Middle frontal gyrus (tissue), 1 donor: ENCODE measurements around the gene ARAP2.

Experiments used
- DNase-seq: peaks from one replicate; pipeline ENCODE4 v3.0.0-alpha.2; 2015; ENCODE audit warnings: low spot score; ENCODE audit errors: extremely low spot score

ARAP2 gene, protein sequence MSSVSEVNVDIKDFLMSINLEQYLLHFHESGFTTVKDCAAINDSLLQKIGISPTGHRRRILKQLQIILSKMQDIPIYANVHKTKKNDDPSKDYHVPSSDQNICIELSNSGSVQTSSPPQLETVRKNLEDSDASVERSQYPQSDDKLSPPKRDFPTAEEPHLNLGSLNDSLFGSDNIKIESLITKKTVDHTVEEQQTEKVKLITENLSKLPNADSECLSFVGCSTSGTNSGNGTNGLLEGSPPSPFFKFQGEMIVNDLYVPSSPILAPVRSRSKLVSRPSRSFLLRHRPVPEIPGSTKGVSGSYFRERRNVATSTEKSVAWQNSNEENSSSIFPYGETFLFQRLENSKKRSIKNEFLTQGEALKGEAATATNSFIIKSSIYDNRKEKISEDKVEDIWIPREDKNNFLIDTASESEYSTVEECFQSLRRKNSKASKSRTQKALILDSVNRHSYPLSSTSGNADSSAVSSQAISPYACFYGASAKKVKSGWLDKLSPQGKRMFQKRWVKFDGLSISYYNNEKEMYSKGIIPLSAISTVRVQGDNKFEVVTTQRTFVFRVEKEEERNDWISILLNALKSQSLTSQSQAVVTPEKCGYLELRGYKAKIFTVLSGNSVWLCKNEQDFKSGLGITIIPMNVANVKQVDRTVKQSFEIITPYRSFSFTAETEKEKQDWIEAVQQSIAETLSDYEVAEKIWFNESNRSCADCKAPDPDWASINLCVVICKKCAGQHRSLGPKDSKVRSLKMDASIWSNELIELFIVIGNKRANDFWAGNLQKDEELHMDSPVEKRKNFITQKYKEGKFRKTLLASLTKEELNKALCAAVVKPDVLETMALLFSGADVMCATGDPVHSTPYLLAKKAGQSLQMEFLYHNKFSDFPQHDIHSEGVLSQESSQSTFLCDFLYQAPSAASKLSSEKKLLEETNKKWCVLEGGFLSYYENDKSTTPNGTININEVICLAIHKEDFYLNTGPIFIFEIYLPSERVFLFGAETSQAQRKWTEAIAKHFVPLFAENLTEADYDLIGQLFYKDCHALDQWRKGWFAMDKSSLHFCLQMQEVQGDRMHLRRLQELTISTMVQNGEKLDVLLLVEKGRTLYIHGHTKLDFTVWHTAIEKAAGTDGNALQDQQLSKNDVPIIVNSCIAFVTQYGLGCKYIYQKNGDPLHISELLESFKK (N-terminal part only)

DNA sequence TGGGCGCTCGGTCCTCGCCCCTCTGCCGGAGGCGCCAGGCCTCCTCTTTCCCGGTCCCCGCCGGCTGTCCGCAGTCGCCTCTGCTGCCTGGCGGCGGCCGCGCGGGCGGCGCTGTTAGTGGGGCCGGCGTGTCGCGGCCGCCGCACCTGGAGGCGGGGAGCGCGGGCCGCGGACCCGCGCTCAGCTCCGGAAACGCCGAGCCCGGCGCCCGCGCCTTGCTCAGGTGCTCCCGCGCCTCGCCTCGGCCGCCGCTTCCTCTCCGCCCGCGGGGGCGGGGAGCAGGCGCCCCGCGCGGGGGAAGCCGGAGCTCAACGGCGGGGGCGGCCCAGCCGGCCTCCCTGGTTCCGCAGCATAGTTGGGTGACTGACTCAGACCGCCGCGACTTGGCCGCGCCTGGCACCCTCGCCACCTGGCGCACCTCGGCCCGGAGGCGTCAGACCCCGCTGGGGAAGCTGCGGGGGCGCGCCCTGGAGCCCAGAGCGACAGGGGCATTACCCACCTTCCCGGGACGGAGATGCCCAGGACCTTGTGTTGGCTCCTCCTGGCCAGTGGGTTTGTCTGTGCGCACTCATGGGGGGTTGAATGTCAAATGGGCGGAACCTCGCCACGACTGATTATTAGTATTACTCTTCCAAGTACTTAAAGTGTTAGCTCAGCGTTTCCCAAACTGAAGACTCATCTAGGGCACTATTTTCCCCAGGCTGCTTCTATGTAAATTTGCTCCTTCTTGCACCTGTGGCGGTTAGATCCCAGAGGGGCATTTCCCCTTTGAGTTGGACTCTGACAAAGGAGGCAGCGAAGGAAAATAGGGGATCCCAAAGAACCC is at the start of gene ARAP2:
Gene ARAP2 (minus strand): TSS at position 258 of the 826 bp plus-strand sequence. CDS start 15,028 bp downstream, outside the sequence.
- DNase-seq: no peak

DNA sequence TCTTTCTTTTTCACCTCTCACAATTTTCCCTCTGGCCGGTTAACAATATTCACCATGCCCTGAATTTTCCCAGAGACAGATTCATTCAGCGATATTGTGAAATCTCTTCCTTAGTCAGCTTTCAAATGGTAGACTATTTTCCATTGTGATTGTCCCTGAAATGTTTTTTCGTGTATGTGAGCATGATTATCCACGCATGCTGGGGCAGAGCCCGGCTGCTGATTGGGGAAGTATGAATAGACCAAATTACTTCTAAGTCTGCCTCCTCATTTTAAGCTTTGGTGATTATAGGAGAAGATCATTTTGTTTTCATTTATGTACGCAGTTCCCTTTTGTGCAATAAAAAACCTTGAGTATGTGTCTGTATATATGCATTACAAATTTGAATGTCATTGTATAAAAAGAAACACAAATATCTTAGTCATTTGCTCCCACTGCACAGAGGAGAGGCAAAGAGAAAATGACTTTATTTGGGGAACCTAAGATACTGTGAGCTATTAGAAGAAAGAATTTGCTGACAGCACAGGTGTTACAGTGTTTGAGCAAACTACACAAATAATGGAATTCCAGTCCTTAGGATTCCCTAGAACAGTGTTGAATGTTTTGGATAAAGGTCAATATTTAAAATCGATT is 48.4 kb upstream of the ARAP2 start:
- DNase-seq: no peak

DNA sequence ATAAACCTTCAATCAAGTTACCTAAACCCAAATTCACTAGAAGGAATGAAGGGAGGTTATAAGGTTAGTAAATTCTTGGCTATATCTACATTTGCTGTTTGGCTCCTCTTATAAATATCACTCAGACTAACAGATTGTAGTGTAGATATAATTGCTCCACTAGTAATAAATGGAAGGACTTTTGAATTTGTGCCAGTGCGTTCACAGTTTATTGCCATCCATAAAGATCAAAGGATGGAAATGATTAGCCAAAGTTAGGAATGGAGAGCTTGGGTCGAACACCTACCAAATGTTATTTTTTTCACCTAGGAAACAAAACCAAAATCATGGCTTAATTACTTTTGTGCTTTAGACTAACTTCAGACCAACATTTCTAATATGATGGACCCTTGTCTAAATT is 46.3 kb upstream of the ARAP2 start:
- DNase-seq: no peak

DNA sequence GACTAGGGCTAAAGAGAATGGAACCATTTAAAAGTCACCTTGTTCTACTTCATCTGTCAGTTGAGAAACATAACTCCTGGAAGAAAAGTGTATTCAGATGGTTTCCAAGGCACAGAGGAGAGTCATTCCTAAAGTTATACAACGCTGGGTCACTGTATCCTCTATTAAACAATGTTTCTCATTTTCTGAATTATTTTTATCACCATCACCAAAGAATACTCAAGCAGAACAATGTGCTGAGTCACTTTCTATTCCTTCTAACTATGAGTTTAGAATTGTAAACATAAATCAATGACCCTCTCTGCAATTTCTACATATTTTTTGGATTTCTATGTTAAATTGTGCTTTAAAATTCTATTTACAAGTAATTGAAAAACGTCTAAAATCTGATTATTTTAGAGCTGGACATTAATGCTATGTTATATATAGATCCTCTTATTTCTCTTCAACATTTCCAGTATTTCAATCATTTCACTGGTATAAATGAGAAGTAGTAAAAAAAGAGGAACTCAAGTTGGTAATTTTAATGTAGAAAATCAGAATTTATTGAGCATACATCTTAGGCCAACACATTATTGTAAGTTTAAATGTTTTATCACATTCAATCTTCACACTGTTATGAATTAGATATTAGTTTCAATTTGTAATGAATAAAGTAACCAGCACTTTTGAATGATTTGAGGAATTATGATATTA is 44.6 kb upstream of the ARAP2 start:
- no peak for DNase-seq

DNA sequence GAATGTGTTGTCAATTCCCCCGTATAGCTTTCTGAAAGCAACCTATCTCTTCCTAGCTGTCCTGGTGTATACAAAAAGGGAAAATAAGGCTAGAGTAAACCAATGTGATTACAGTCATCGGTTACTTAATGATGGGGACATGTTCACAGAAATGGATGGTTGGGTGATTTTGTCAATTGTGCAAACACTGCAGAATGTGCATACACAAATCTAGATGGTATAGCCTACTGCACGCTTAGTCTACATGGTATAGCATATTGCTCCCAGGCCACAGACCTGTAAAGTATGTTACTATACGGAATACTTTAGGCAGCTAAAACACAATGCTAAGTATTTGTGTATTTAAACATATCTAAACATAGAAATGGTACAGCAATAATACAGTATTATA is 42.2 kb upstream of the ARAP2 start:
- no peak for DNase-seq

DNA sequence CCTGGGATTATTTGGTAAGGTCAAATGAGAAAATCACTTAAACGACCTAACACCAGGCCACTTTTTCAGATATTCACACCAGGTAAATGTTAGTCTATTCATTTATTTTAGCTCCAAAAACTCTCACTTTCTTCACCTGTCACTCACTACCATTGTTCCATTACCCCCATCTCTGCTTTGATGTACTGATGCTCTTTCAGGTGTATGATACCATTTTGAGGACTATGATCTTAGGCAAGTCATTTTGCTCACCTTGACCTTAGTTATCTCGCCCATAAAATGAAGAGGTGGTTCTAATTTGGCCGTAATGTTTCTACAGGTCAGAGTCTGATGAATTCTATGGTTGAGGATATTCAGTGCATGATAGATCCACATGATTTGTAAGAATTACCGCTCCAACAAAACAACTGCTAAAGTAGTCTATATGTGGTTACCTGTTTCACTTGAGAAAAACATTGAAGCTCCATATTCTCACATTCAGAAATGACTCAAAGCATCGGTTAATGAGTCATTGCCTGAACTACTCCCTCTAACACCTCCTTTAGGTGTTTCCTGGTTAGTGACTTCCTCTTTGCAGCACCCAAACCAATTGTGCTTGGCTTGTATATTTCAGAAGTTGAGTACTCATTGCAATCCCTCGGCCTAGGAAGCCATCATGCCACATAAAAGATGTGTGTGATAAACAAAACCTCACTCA is 41.6 kb upstream of the ARAP2 start:
- DNase-seq: no peak

DNA sequence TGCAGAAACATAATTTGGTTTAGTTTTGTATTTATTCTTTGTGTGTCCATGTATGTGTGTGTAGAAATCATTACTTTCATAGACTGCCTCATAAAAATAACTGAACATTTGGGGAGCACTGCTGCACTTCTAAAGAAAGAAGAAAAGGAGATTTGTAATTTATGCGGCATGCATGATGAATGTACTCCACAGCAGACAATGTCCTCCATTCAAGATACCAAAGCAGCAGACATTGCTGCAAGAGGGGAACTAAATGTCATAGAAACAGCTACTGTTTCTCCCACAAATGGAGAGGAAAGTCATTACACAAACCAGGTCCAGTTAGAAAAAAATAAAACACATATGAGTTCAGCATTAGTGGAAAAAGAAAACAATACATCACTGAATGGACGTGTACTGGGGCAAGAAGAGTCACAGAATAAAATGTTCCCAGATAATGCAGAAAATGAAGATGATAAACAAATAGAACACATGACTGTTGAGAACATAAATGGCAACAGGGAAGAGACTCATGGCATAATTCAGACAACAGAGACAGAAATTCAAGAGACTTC is 39.7 kb upstream of the ARAP2 start:
- DNase-seq: peak; percentile 57

DNA sequence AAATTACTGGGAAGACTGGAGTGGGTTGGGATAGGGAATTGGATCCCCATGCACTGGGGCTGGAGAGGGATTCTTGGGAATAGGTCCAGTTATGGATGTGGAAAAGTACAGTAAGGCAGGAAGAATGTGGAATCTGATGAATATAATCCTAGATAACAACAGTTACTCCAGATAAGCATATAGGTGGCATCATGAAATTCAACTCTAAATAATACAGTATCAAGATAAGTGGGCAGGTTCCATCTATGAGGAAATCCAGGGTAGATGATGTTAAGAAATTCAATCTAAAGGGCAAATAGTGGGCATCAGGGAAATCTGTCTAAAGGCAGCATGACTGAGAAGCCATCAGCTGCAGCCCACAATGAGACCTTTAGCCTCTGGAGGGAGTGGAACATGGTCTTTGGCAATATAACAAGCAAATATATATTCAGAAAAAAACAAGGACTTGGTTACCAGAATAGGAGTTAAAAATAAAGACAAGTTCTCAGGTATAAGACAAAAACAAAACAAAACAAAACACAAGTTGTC is 38.3 kb upstream of the ARAP2 start:
- no peak for DNase-seq

DNA sequence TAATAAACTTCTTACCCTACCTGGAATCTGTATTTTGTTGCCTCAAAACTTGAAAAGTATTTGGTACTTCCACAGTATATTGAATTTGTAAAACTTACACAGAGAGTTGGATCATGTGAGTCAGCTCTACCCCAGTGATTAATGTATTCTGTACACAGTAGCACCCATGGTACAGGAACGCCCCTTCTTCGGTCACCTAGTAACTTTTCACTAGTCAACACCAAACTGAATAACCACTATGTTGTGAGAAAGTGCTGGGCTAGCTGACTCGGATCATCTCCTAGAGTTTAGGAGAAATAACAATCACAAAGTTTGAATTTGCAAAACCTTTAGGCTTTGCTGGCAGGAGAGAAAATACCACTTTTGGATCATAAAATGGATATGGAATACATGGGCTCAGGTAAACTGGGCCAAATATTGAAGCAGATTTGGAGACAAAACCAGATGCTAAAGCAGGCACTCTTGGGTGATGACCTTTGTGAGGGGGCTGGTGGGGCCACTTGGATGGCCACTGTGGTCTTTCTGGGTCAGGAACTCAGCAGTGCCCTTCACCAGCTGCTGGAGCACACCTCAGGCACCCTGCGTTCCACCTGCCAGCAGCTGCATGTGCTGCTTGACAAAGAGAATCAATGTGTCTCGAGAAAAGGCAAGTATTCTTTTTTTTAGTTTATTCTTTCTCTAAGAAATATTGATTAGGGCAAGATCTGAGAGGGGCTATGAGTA is 37.2 kb upstream of the ARAP2 start, which contains the start of gene DTHD1:
Gene DTHD1 (plus strand): TSS at position 233 of the 723 bp plus-strand sequence. CDS start 143 bp downstream, at position 376.
- DNase-seq: no peak

DNA sequence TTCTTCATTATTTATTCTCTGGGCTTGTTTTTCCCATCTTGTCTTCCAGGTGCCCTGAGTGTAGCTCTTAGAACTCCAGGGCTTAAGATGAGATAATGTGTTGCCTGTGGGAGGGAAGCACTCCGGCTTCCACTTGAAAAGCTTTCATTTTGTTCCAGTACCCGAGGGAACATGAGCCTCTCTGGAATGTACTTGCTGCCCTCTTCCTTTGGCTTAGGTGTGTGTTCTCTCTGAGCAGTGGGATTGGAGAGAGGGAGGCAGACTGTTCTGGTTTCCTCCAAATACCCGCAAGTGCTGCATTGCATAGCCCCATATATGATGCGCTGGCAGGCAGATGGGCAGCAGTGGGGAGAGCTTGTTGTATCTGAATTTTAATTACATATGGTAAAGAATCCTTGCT is 36.2 kb upstream of the ARAP2 start:
- DNase-seq: no peak

DNA sequence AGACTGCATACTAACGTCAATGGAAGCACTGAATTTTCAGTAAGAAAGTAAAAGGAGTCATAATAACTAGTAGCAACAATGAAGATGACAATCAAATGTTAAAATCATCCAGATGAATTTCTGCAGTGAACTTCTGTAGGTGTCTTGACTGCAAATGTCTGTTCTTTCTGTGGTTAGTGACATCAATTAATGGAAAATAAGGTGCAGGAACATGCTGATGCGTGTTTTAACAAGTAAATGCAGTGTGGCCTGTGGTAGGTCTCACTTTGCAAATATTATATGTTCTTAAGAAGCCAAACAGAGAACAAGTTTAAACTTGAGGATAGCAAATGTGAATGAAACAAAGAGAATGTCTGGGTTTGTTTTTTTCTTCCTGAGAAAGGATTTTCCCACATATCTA is 34.5 kb upstream of the ARAP2 start:
- no peak for DNase-seq

DNA sequence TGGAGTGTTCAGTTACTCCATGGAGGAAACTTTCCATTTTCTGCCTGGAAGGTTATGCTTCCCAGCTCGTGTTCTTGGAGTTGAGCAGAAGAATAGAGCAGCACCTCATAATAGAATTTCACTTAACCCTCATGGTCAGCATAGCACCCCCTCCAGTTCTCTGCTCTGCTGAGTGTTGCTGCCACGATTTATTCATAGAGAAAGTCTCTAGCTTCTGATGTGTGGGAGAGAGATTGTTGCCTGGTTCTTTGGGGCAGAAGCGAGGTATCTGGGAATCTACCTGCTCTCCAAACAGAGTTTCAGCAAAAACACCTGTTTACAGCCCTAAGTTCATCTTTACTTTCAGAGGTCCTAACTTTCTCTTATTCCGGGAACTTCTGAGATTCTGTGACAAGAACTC is 33.2 kb upstream of the ARAP2 start:
- DNase-seq: no peak

DNA sequence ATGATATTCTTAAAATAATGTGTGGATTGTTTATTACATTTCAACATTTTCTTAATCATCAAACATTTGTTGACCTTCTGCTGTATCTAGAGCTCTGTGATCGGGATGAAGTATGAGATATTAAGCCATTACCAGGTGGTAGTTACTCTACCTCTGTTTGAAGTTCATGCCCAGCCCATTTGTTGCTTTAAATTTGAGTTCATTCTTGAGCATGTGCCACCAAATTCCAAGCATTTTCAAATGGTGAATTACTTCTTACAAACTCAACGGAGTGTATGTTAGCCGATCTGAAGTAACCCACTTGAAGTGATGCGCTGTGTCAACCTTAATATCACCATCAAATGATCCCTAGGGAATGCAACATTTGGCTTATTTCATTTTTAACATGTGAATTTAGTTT is 29.8 kb upstream of the ARAP2 start:
- no peak for DNase-seq

DNA sequence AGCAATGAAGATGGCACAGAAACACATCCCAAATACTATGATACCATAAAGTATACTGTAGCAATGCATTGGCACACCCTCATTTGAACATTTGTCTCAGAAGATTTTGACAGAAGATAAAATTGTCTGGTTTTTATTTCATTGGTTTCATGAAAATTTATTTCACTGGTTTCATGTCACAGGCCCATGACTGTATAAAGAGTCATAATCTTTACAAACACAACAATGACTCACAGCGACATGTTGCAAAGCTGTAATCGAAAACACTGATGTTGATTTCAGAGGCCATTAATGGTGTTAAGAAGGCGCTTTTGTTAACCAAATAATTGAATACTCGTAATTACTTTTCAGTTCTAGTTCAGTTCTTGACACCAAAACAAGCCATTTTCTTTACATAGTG is 29.0 kb upstream of the ARAP2 start:
- DNase-seq: no peak

DNA sequence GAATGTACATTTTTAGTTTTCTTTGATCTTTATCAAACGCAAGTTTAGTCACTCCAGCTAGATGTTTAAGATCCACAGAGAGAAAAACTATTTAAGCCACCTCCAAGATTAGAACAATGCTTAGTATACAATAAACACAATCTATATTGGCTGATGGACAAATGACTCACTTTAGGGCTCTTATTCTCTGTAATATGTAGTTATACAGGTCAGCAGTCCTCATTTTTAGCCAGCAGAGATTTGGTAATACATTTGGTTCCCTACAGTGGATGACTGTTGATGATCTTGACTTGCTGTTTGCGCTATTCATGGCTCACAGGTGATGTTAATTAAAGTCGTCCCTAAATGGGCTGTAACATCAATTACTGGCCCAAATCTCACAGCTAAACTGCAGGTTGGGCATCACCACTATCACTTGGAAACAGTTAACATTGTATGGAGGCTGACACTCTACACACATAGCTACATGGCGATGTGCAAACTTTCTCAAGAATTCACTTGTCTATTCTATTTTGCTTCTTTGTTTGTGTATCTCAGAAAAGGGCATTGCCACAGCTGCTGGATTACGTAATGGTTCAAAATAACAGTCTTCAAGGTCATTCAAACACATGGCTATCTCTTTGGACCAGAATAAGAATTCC is 25.3 kb upstream of the ARAP2 start:
- no peak for DNase-seq

DNA sequence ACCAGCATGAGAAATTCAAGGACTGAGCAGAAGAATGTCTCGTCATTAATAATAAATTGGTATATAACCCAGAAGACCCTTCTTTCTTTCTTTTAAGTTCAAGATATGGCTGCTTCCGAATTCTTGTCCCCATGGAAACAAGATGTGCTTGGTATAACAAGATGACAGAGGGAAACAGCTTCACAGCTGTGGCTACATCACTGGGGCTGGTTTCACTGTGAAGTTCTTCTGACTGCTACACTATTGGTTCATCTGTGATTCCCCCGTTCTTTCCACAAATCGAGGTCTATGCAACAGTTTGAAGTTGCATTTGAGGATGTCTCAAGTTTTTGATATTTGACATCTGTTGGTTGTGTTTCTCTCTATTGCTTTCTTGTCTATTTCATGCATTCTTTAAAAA is 24.8 kb upstream of the ARAP2 start:
- no peak for DNase-seq

DNA sequence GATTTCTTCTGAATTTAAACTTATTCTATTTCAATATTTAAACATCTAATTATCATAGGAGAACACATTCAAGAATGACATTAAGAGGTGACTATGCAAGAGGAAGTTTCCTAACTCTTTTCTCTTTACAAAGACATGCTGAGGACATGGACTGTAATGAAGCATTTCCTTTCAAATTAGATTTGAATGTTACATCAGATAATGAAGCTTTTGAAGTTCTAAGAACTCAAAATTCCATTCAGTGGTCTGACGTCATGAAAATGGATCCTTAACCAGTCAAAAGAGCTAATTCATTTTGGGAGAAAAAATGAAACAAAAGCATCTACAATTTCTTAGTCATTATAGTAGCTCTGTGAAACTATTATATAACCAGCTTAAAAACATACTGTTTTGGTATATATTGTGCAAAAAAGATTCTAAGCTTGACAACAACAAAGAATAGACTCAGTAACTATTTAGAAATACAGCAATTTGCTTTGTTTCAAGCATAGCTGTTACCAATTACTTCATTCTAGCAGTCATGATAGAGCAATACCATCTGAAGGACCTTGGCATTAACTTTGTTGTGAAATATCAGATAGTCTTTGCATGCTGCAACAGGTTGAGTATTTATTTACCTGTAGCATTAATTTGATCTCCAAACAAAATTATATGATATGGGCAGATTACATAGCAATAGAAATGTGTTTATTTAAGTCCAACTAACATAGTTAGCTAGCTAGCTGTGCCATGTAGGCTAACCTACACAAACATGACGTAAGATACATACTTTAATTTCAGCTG is 23.4 kb upstream of the ARAP2 start:
- no peak for DNase-seq
